HepG2 (cell line): Measurements from ENCODE around the gene ZDHHC19. TPM values are rescaled to one million over a fixed set of nuclear protein-coding genes. Genes with fewer than 3 reads are reported as not detected.

ENCODE experiments used
- ATAC-seq: fragments of 200-7000 bp; cut with Tn5 transposase; 3 replicates; pipeline ENCODE4 v1.9.1; 2020; ENCODE audit warnings: mild to moderate bottlenecking, moderate library complexity
- BruUV-seq: library from RNA; stranded (reverse); fragments of 400-500 nt; replicated peaks from 2 replicates; lab custom pipeline; 2021; lab: Mats Ljungman, UMichigan
- CTCF ChIA-PET: fragments of 300-600 bp; formaldehyde crosslinking; extraction: SDS; loops from one replicate; lab custom pipeline; 2021; ENCODE audit warnings: low total read pairs, inconsistent platforms, low intra/inter-chr PET ratio; lab: Yijun Ruan, JAX
- POLR2A ChIA-PET: fragments of 350-600 bp; sonication (Branson Sonifier 250); formaldehyde crosslinking; loops from one replicate; lab custom pipeline; 2020; ENCODE audit warnings: antibody characterized with exemption, inconsistent platforms; lab: Yijun Ruan, JAX
- DNase-seq: peaks from one replicate; pipeline ENCODE4 v3.0.0-alpha.2; 2015; ENCODE audit warnings: low spot score
- FAIRE-seq: peaks from 3 replicates; lab custom pipeline; 2011; peaks lifted over from hg19 to GRCh38; lab: Jason Lieb, UNC
- H2AFZ ChIP-seq: one replicate; pipeline ENCODE4 v1.6.1; 2011; ENCODE audit warnings: low read length, inconsistent platforms
- H3K27ac ChIP-seq: fragments of 300-600 bp; 3 replicates; pipeline ENCODE4 v1.8.0; 2011; ENCODE audit warnings: mixed run types, mild to moderate bottlenecking, mixed read lengths, low read length, inconsistent platforms; ENCODE audit not compliant: insufficient read depth; ENCODE audit errors: extremely low read length
- H3K27me3 ChIP-seq, 2 experiments: fragments of 200-600 bp in 1 of 2; 2 replicates in 1 of 2; 3 replicates in 1 of 2; pipeline versions ENCODE4 v1.6.0 to v1.8.0; 2011; ENCODE audit warnings: low read length in 2 of 2, mild to moderate bottlenecking in 2 of 2, moderate library complexity in 2 of 2, inconsistent platforms in 1 of 2; ENCODE audit not compliant: insufficient read depth in 2 of 2, control insufficient read depth in 1 of 2
- H3K36me3 ChIP-seq, 2 experiments: fragments of 200-600 bp in 1 of 2; replicated peaks in 1 of 2; 2 replicates in 1 of 2; 3 replicates in 1 of 2; pipeline versions ENCODE4 v1.5.1 to v1.8.0; 2011; ENCODE audit warnings: low read length in 2 of 2, inconsistent platforms in 1 of 2; ENCODE audit not compliant: insufficient read depth in 2 of 2, control insufficient read depth in 1 of 2
- H3K4me1 ChIP-seq: 2 replicates; pipeline ENCODE4 v1.5.1; 2012; ENCODE audit warnings: low read length, inconsistent platforms; ENCODE audit not compliant: insufficient read depth
- H3K4me2 ChIP-seq: 2 replicates; pipeline ENCODE4 v1.6.0; 2011; ENCODE audit warnings: low read depth, low read length, inconsistent platforms
- H3K4me3 ChIP-seq, 3 experiments: fragments of 200-600 bp in 1 of 3; sonication (generic), shearing (Covaris generic) in 1 of 3; replicated peaks in 1 of 3; 2 replicates each; pipeline ENCODE4 v1.5.1; 2011 to 2016; ENCODE audit warnings: low read length in 3 of 3, inconsistent platforms in 2 of 3, low read depth in 2 of 3, mild to moderate bottlenecking in 2 of 3, control low read depth in 1 of 3, mixed read lengths in 1 of 3; ENCODE audit not compliant: insufficient read depth in 1 of 3
- H3K79me2 ChIP-seq: one replicate; pipeline ENCODE4 v1.6.1; 2011; ENCODE audit warnings: low read length, inconsistent platforms; ENCODE audit not compliant: insufficient read depth
- H3K9ac ChIP-seq: 2 replicates; pipeline ENCODE4 v1.6.0; 2011; ENCODE audit warnings: mild to moderate bottlenecking, low read depth, low read length, inconsistent platforms; ENCODE audit not compliant: insufficient read depth
- H3K9me3 ChIP-seq: 2 replicates; pipeline ENCODE4 v1.5.1; 2012; ENCODE audit warnings: mild to moderate bottlenecking, low read length
- H4K20me1 ChIP-seq: 2 replicates; pipeline ENCODE4 v1.6.0; 2011; ENCODE audit warnings: inconsistent platforms, mild to moderate bottlenecking, low read length, moderate library complexity; ENCODE audit not compliant: insufficient read depth
- DZIP1 ChIP-seq: sonication (generic); formaldehyde crosslinking; IDR thresholded peaks from 2 replicates; pipeline ENCODE4 v1.5.0; 2020; ENCODE audit warnings: mild to moderate bottlenecking, missing genetic modification reagents
- HDAC6 ChIP-seq: fragments of 200-600 bp; sonication (generic); IDR thresholded peaks from 2 replicates; pipeline ENCODE4 v1.7.0; 2017; ENCODE audit warnings: mild to moderate bottlenecking, antibody characterized with exemption, low read length, low read depth
- KLF15 ChIP-seq: sonication (generic); formaldehyde crosslinking; IDR thresholded peaks from 2 replicates; pipeline ENCODE4 v1.8.1; 2023; ENCODE audit warnings: borderline replicate concordance, mild to moderate bottlenecking, inconsistent platforms, missing genetic modification reagents, mixed read lengths
- MED8 ChIP-seq: sonication (generic); formaldehyde crosslinking; IDR thresholded peaks from 2 replicates; pipeline ENCODE4 v1.8.1; 2023; ENCODE audit warnings: mild to moderate bottlenecking, missing genetic modification reagents; ENCODE audit not compliant: insufficient replicate concordance
- NR2F1 ChIP-seq, 2 experiments: fragments of 450-650 bp in 1 of 2; formaldehyde crosslinking in 1 of 2; IDR thresholded peaks; 2 replicates each; pipeline versions ENCODE4 v1.5.0 to v1.6.1; 2016 to 2020; ENCODE audit warnings: mild to moderate bottlenecking in 1 of 2, missing compliant biosample characterization in 1 of 2, missing genetic modification reagents in 1 of 2, moderate library complexity in 1 of 2
- RFX1 ChIP-seq: fragments of 450-650 bp; IDR thresholded peaks from 2 replicates; pipeline ENCODE4 v1.6.1; 2017
- SCMH1 ChIP-seq: sonication (generic); formaldehyde crosslinking; IDR thresholded peaks from 2 replicates; pipeline ENCODE4 v1.9.0; 2021; ENCODE audit warnings: missing genetic modification reagents, mild to moderate bottlenecking, borderline replicate concordance
- ZFP82 ChIP-seq: sonication (generic); formaldehyde crosslinking; IDR thresholded peaks from 2 replicates; pipeline ENCODE4 v1.5.1; 2020; ENCODE audit warnings: mild to moderate bottlenecking, missing genetic modification reagents, borderline replicate concordance
- ZFYVE20 ChIP-seq: sonication (generic); formaldehyde crosslinking; IDR thresholded peaks from 2 replicates; pipeline ENCODE4 v1.8.0; 2023; ENCODE audit warnings: low read depth, mild to moderate bottlenecking, moderate library complexity, missing genetic modification reagents, borderline replicate concordance
- ZNF282 ChIP-seq: fragments of 450-650 bp; IDR thresholded peaks from 2 replicates; pipeline ENCODE4 v1.6.1; 2018; ENCODE audit not compliant: partially characterized antibody
- ZNF30 ChIP-seq: sonication (generic); formaldehyde crosslinking; IDR thresholded peaks from 2 replicates; pipeline ENCODE4 v1.5.0; 2020; ENCODE audit warnings: mild to moderate bottlenecking, missing genetic modification reagents
- ZNF331 ChIP-seq: sonication (generic); formaldehyde crosslinking; IDR thresholded peaks from 2 replicates; pipeline ENCODE4 v1.4.0; 2020; ENCODE audit warnings: missing genetic modification reagents
- ZNF383 ChIP-seq: sonication (generic); formaldehyde crosslinking; IDR thresholded peaks from 2 replicates; pipeline ENCODE4 v1.4.0; 2020; ENCODE audit warnings: missing genetic modification reagents, mild to moderate bottlenecking, borderline replicate concordance
- ZNF512B ChIP-seq: sonication (generic); formaldehyde crosslinking; IDR thresholded peaks from 2 replicates; pipeline ENCODE4 v1.5.1; 2020; ENCODE audit warnings: missing genetic modification reagents, mild to moderate bottlenecking, borderline replicate concordance
- ZNF713 ChIP-seq: sonication (generic); formaldehyde crosslinking; IDR thresholded peaks from 2 replicates; pipeline ENCODE4 v1.4.0; 2020; ENCODE audit warnings: mild to moderate bottlenecking, missing genetic modification reagents
- ZNF773 ChIP-seq: sonication (generic); formaldehyde crosslinking; IDR thresholded peaks from 2 replicates; pipeline ENCODE4 v1.4.0; 2020; ENCODE audit warnings: missing genetic modification reagents, borderline replicate concordance
- WGBS: methylation state at CpG from one replicate; pipeline ENCODE4 v1.1.6; 2017; ENCODE audit warnings: low lambda C conversion rate; 5-methylcytosine and 5-hydroxymethylcytosine counted together
- in situ Hi-C: cut with HindIII; loops from 2 replicates; pipeline ENCODE4 v1.10.0; 2017; ENCODE audit warnings: low pct_unique_long_range_greater_than_20kb; ENCODE audit not compliant: extremely low pct_ligation_motif_present
- intact Hi-C: fragments of 100-400 bp; cut with micrococcal nuclease; formaldehyde crosslinking; loops from one replicate; pipeline ENCODE4 v1.10.0; 2022; ENCODE audit not compliant: unreplicated experiment
- polyA plus RNA-seq, 8 experiments: library from polyadenylated mRNA; depleted of rRNA in 3 of 8; stranded (reverse) in 7 of 8; unstranded in 1 of 8; fragments of >200 nt; fragmentation: Illumina TruSeq in 4 of 8; extraction: Trizol in 4 of 8; gene quantifications; 2 replicates each; pipeline versions ENCODE4 v1.2.1 to v1.2.3, GENCODE V29; 2011 to 2016; ENCODE audit warnings: low read depth in 4 of 8, missing spikeins in 1 of 8, mixed read lengths in 1 of 8; ENCODE audit not compliant: insufficient read depth in 1 of 8
- total RNA-seq, 5 experiments: library from RNA; depleted of rRNA; stranded (reverse); fragments of >200 nt; fragmentation: Illumina TruSeq; extraction: Trizol; gene quantifications; 2 replicates each; pipeline ENCODE4 v1.2.3, GENCODE V29; 2016; ENCODE audit warnings: low read depth in 1 of 5
- TF ChIP-seq, protein P1 (sequence below): sonication (generic); formaldehyde crosslinking; IDR thresholded peaks from 2 replicates; pipeline ENCODE4 v1.5.0; 2020; ENCODE audit warnings: mild to moderate bottlenecking, missing genetic modification reagents

ZDHHC19 gene
- total and polyA plus RNA-seq, 2 of the 13 experiments (the other 11 are each of a cell fraction or from before 2014, with no cell fraction given): 0.22 to 0.53 TPM

- WGBS: 37% methylated on average over 6 of the region's 6 CpGs
- Histone ChIP-seq H3K4me2 (no peak overlapping the region), H3K27ac (no peak overlapping the region), H3K79me2 (no peaks in the 10 kb centered on the region), H3K9me3 (no peaks in the 10 kb centered on the region), H4K20me1 (no peaks in the 10 kb centered on the region), H3K27me3 (no peaks in the 10 kb centered on the region; a peak in 2 of 5 replicates), H2AFZ (no peak overlapping the region), H3K9ac (no peak overlapping the region), H3K4me1 (peaks cover 37% of the 10 kb centered on the region), H3K36me3 (no peaks in the 10 kb centered on the region), H3K4me3 (no peak overlapping the region)
- ChIA-PET CTCF (no interaction called here), POLR2A (no interaction called here)
- intact Hi-C loops: no loop called here
- DNase-seq: no peak
- in situ Hi-C loops: no loop called here
- no peak for ATAC-seq
- no peak for FAIRE-seq
- BruUV-seq: no TSS peak
- TF ChIP-seq ZFP82 (CRISPR knock-in tag) (no peak), ZNF713 (CRISPR knock-in tag) (no peak), MED8 (CRISPR knock-in tag) (no peak), ZNF30 (CRISPR knock-in tag) (no peak), ZNF331 (CRISPR knock-in tag) (no peak), SCMH1 (CRISPR knock-in tag) (no peak), ZNF383 (CRISPR knock-in tag) (no peak), KLF15 (CRISPR knock-in tag) (no peak), DZIP1 (CRISPR knock-in tag) (no peak), ZFYVE20 (CRISPR knock-in tag) (no peak), RFX1 (no peak), NR2F1 (CRISPR knock-in tag; IDR thresholded peaks at IDR 0.05) (no peak), HDAC6 (no peak), ZNF282 (no peak), ZNF512B (CRISPR knock-in tag) (no peak), ZNF773 (CRISPR knock-in tag) (no peak)
- TF ChIP-seq, protein P1, sequence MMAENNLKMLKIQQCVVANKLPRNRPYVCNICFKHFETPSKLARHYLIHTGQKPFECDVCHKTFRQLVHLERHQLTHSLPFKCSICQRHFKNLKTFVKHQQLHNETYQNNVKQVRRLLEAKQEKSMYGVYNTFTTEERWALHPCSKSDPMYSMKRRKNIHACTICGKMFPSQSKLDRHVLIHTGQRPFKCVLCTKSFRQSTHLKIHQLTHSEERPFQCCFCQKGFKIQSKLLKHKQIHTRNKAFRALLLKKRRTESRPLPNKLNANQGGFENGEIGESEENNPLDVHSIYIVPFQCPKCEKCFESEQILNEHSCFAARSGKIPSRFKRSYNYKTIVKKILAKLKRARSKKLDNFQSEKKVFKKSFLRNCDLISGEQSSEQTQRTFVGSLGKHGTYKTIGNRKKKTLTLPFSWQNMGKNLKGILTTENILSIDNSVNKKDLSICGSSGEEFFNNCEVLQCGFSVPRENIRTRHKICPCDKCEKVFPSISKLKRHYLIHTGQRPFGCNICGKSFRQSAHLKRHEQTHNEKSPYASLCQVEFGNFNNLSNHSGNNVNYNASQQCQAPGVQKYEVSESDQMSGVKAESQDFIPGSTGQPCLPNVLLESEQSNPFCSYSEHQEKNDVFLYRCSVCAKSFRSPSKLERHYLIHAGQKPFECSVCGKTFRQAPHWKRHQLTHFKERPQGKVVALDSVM (CRISPR knock-in tag): no peak
Observed at GRCh38 chr3:196168808-196169391, 42.3 kb downstream of the ZDHHC19 start.
